Activated B cell treated with CpG ODN at 0.5 μM for 24 hours (primary cell): ENCODE results near the gene RHBDF1. TPM values are rescaled to one million over a fixed set of nuclear protein-coding genes. Genes with fewer than 3 reads are reported as not detected.
"Not testable (repeated sequence)": the region's sequence is repeated elsewhere in the genome, so short reads cannot be mapped to it uniquely, and the experiment has no call there.

Experiments used
- ATAC-seq: fragments of 200-7000 bp; cut with Tn5 transposase; one replicate; pipeline ENCODE4 v1.10.0; 2021; ENCODE audit warnings: low read depth, mild to moderate bottlenecking, moderate library complexity
- CTCF ChIA-PET: fragments of 350-600 bp; sonication (Branson Sonifier 250); formaldehyde crosslinking; loops from one replicate; lab custom pipeline; 2021; ENCODE audit warnings: antibody characterized with exemption; lab: Charles Lee
- POLR2A ChIA-PET: fragments of 350-600 bp; sonication (Branson Sonifier 250); formaldehyde crosslinking; loops from one replicate; lab custom pipeline; 2021; ENCODE audit warnings: antibody characterized with exemption; lab: Charles Lee
- DNase-seq: peaks from one replicate; pipeline ENCODE4 v3.0.0; 2022
- H3K27ac Mint-ChIP-seq: one replicate; pipeline ENCODE4 v1.8.0; 2020; ENCODE audit warnings: mixed read lengths
- H3K27me3 Mint-ChIP-seq: one replicate; pipeline ENCODE4 v1.8.0; 2021; ENCODE audit warnings: mixed read lengths
- H3K36me3 Mint-ChIP-seq: one replicate; pipeline ENCODE4 v1.8.0; 2021; ENCODE audit warnings: low read depth, mixed read lengths
- H3K4me1 Mint-ChIP-seq: one replicate; pipeline ENCODE4 v1.8.0; 2021; ENCODE audit warnings: mixed read lengths
- H3K4me3 Mint-ChIP-seq: one replicate; pipeline ENCODE4 v1.8.0; 2020; ENCODE audit warnings: mild to moderate bottlenecking, mixed read lengths
- H3K9me3 Mint-ChIP-seq: one replicate; pipeline ENCODE4 v1.8.0; 2020; ENCODE audit warnings: mixed read lengths
- intact Hi-C: fragments of 100-400 bp; cut with micrococcal nuclease; formaldehyde crosslinking; loops from one replicate; pipeline ENCODE4 v1.15.1; 2024
- total RNA-seq: library from RNA; stranded (reverse); gene quantifications from 2 replicates; pipeline ENCODE4 v1.2.3, GENCODE V29; 2022
- TF ChIP-seq, protein P1 (sequence below): fragments of 200-600 bp; IDR thresholded peaks from one replicate; pipeline ENCODE4 v1.8.0; 2022; ENCODE audit warnings: antibody characterized with exemption, mild to moderate bottlenecking

The RHBDF1 gene
- total RNA-seq, 1 donor from 2014 or later: 0.67 TPM

DNA sequence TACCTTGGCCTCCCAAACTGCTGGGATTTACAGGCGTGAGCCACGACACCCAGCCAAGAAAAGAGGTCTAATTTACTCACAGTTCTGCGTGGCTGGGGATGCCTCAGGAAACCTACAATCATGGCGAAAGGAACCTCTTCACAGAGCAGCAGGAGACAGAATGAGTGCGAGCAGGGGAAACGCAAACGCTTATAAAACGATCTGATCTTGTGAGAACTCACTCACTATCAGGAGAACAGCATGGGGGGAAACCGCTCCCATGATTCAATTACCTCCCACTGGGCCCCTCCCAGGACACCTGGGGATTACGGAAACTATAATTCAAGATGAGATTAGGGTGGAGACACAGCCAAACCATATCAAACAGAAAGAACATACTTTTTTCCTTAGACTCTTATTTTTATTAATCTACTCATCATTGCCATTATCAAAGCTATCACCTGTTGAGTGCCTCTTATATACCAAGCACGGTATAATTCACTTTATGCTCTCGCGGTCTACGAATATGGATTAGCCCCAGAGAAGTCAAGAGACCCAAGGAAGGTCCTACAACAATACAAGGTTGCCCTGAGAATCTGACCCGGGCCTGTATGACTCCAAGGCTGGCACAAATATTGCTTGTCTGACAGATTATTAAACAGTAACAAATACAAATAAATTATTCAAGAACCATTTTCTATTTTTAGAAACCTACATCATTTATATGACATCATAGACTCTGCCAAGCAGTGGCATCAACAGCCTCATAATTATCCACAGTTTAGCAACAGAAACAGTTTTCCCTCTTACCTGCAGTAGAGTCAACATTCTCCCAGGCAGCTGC is 21.5 kb downstream of the RHBDF1 start:
- ChIA-PET CTCF (no interaction called here), POLR2A (interaction anchor here (0.6 kb wide), 1 partner anchor 17 kb away, joined by 3 read pairs; no protein-coding TSS in a partner anchor)
- H3K27me3 Mint-ChIP-seq: no peaks in the 10 kb centered on the region
- peaks cover 51% of the 10 kb centered on the region for H3K36me3 Mint-ChIP-seq
- TF ChIP-seq, protein P1, sequence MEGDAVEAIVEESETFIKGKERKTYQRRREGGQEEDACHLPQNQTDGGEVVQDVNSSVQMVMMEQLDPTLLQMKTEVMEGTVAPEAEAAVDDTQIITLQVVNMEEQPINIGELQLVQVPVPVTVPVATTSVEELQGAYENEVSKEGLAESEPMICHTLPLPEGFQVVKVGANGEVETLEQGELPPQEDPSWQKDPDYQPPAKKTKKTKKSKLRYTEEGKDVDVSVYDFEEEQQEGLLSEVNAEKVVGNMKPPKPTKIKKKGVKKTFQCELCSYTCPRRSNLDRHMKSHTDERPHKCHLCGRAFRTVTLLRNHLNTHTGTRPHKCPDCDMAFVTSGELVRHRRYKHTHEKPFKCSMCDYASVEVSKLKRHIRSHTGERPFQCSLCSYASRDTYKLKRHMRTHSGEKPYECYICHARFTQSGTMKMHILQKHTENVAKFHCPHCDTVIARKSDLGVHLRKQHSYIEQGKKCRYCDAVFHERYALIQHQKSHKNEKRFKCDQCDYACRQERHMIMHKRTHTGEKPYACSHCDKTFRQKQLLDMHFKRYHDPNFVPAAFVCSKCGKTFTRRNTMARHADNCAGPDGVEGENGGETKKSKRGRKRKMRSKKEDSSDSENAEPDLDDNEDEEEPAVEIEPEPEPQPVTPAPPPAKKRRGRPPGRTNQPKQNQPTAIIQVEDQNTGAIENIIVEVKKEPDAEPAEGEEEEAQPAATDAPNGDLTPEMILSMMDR: no peak
- no peak for ATAC-seq
- DNase-seq: no peak
- peaks cover 27% of the 10 kb centered on the region for H3K4me1 Mint-ChIP-seq
- peak overlapping the region; percentile 24 for H3K4me3 Mint-ChIP-seq
- intact Hi-C loops: no loop called here
- no peak overlapping the region for H3K27ac Mint-ChIP-seq
- no peaks in the 10 kb centered on the region for H3K9me3 Mint-ChIP-seq

DNA sequence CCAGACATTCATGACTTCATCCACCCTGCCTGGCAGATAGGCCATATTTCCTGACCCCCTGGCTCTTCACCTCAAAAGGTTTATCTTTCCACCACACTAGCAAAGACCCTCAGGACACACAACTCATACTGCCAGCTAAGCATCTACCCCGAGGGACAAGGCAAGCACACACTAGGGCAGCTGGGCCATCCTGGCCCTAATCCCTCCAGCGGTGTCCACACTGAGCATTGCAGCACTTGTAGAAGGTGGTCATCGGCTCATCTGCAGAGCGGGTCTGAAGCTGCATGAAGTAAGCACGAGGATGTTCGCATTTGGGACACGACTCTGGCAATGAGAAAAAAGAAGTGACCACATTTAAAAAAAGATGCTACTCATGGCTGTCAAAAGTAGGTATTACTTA is 25.2 kb downstream of the RHBDF1 start:
- POLR2A ChIA-PET: no interaction called here
- CTCF ChIA-PET: no interaction called here
- Mint-ChIP-seq H3K36me3 (peaks cover 72% of the 10 kb centered on the region), H3K27me3 (no peaks in the 10 kb centered on the region), H3K9me3 (no peaks in the 10 kb centered on the region), H3K27ac (no peak overlapping the region), H3K4me1 (peaks cover 15% of the 10 kb centered on the region), H3K4me3 (no peak overlapping the region)
- intact Hi-C loops: no loop called here
- ATAC-seq (no peak), DNase-seq (no peak)
- TF ChIP-seq, protein P1: no peak

DNA sequence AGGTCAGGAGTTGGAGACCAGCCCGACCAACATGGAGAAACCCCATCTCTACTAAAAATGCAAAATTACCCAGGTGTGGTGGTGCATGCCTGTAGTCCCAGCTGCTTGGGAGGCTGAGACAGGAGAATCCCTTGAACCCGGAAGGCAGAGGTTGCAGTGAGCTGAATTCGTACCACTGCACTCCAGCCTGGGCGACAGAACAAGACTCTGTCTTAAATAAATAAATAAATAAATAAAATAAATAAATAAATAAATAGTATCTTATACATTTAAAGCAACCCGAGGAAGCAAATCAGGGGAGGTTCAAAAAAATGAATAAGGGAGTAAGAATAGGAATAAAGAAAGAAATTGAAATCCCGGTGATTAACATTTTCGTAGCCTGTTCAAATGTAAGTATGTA is 25.9 kb downstream of the RHBDF1 start:
- ATAC-seq, H3K4me3 Mint-ChIP-seq, CTCF ChIA-PET, H3K9me3 Mint-ChIP-seq, DNase-seq, POLR2A ChIA-PET, intact Hi-C loops, H3K27me3 Mint-ChIP-seq, H3K27ac Mint-ChIP-seq: not testable (repeated sequence)
- H3K36me3 Mint-ChIP-seq: peaks cover 76% of the 10 kb centered on the region
- peaks cover 15% of the 10 kb centered on the region for H3K4me1 Mint-ChIP-seq

DNA sequence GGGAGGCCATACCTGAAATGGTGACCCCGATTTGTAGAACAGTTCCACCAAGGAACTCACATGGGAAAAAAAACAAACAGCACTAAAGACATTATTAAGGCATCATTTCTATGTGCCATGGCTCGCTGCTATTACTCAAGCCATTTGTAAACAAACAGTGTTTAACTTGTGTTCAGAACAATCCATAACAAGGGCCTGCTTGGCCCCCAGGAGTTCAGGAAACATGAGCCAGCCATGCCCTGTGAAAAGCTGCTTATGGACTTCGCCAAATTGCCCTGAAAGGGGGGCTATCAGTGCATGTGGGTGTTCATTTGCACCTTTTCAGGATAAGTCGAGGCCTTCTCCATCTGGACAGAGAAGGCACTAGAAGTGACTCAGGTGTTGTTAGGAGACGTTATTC is 27.0 kb downstream of the RHBDF1 start:
- Mint-ChIP-seq H3K36me3 (peaks cover 68% of the 10 kb centered on the region), H3K4me1 (peaks cover 5% of the 10 kb centered on the region)
- CTCF ChIA-PET: no interaction called here

DNA sequence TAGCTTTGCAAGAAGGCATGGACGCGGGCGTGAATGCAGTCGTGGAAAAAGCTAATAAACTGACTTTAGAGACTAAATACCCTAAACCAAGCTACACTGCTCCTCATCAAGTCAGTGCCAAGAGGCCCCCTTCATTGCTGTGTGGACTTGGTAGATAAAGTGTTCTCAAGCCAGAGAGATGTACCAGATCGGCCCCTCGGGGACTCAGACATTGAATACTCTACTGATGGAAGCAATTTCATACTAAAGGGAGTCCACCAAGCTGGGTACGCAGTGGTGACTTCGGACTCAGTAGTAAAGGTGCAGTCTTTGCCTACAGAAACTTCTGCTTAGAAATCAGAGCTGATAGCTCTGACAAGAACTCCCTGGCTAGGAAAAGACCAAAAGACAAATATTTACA is 27.8 kb downstream of the RHBDF1 start:
- no peak overlapping the region for H3K27ac Mint-ChIP-seq
- DNase-seq: no peak

More for the DNA sequence above, 27.0 kb downstream of the RHBDF1 start:
- Mint-ChIP-seq H3K27ac (no peak overlapping the region), H3K9me3 (no peaks in the 10 kb centered on the region), H3K27me3 (no peaks in the 10 kb centered on the region), H3K4me3 (no peak overlapping the region)
- POLR2A ChIA-PET: interaction anchor here (2.4 kb wide), 1 partner anchor 8 kb away, joined by 15 read pairs; the partner anchor contains the start of genes POLR3K and SNRNP25
- intact Hi-C loops: no loop called here
- DNase-seq (no peak), ATAC-seq (no peak)
- TF ChIP-seq, protein P1: no peak

More for the DNA sequence above, 27.8 kb downstream of the RHBDF1 start:
- Mint-ChIP-seq H3K27me3 (no peaks in the 10 kb centered on the region), H3K36me3 (peaks cover 62% of the 10 kb centered on the region), H3K4me3 (no peak overlapping the region), H3K4me1 (peaks cover 10% of the 10 kb centered on the region), H3K9me3 (no peaks in the 10 kb centered on the region)
- intact Hi-C loops: no loop called here
- ChIA-PET POLR2A (interaction anchor here (2.4 kb wide), 1 partner anchor 9 kb away, joined by 15 read pairs; the partner anchor contains the start of genes POLR3K and SNRNP25), CTCF (no interaction called here)
- TF ChIP-seq, protein P1: no peak
- ATAC-seq: no peak
